Stimulated activated naive CD8-positive, alpha-beta T cell treated with anti-CD3 and anti-CD28 coated beads, Interleukin-15, Interleukin-2, amounts not matched to agents 100 ng/mL and 50 ng/mL, for 24 hours (primary cell): Measurements from ENCODE around the gene PLXNA2.

Experiments used
- H3K27ac Mint-ChIP-seq: one replicate; pipeline ENCODE4 v1.8.0; 2021; ENCODE audit warnings: mild to moderate bottlenecking, mixed read lengths
- H3K27me3 Mint-ChIP-seq: one replicate; pipeline ENCODE4 v1.8.0; 2021; ENCODE audit warnings: mixed read lengths
- H3K36me3 Mint-ChIP-seq: one replicate; pipeline ENCODE4 v1.8.0; 2021; ENCODE audit warnings: low read depth, mixed read lengths
- H3K4me1 Mint-ChIP-seq: one replicate; pipeline ENCODE4 v1.8.0; 2021; ENCODE audit warnings: low read depth, mixed read lengths
- H3K4me3 Mint-ChIP-seq: one replicate; pipeline ENCODE4 v1.8.0; 2021; ENCODE audit warnings: mild to moderate bottlenecking, mixed read lengths
- H3K9me3 Mint-ChIP-seq: one replicate; pipeline ENCODE4 v1.8.0; 2021; ENCODE audit warnings: mixed read lengths

Gene PLXNA2

DNA sequence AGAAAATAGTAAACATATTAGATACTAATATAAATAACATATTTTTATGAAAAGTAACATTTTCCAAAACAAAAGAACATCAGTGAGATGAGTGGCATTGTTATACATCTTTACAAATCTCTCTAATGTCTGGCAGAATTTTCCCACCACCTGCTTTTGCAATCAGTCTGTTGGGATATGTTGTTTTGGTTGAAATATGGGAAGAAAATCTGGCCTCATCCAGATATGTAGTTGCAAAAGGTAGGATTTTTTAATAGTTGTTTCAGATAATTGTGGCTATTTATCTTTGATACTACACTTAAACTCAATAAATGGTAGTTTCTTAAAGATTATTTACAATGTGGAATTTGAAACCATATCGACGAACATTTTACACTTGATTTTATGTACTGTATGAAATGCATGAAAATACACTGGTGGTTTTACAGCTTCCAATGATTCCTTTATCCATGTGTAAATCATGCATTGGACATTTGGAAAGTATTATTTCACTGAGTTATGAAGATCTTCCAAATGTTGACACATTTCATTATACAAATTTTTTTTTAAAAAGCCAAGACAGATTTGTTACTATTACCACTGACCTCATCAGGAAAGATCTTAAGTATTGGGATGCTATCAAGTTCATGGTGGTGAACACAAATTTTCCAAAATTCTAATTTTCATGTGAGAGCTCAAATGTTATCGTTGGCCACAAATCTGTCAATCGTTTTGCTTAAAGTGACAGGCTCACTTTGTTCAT lies 259.2 kb downstream of the PLXNA2 start:
- Mint-ChIP-seq H3K9me3 (no peaks in the 10 kb centered on the region), H3K36me3 (no peaks in the 10 kb centered on the region), H3K27ac (no peak overlapping the region), H3K4me1 (no peaks in the 10 kb centered on the region), H3K27me3 (peaks cover 24% of the 10 kb centered on the region), H3K4me3 (no peak overlapping the region)

GRCh38 chr1:207983044-207983635 lies 261.0 kb downstream of the PLXNA2 start:
- H3K4me1 Mint-ChIP-seq: no peaks in the 10 kb centered on the region
- H3K9me3 Mint-ChIP-seq: no peaks in the 10 kb centered on the region
- no peak overlapping the region for H3K4me3 Mint-ChIP-seq
- peaks cover 24% of the 10 kb centered on the region for H3K27me3 Mint-ChIP-seq
- no peaks in the 10 kb centered on the region for H3K36me3 Mint-ChIP-seq
- H3K27ac Mint-ChIP-seq: no peak overlapping the region

DNA sequence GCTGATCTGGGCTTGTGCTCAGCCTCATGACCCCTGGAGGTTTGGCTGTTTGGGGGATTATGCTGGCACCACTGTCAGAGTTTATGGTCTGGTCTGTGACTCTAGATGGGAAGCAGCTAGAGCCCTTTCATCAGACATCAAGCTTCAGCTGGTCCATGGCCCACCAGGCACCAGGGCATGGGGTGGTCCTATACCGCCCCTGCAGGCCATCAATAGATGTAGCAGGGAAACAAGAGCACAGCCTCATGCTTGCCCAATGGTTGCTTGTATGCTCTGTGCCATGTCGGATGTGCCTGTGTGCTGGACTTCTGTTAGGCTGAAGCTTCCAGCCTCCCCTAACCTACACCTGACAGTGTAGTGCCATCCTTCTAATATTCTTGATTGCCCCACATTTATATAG lies 262.2 kb downstream of the PLXNA2 start:
- Mint-ChIP-seq H3K4me3 (no peak overlapping the region), H3K36me3 (no peaks in the 10 kb centered on the region), H3K27me3 (peaks cover 20% of the 10 kb centered on the region), H3K27ac (no peak overlapping the region), H3K4me1 (no peaks in the 10 kb centered on the region), H3K9me3 (no peaks in the 10 kb centered on the region)

- Mint-ChIP-seq H3K27me3 (peaks cover 26% of the 10 kb centered on the region), H3K9me3 (no peaks in the 10 kb centered on the region)
Observed at GRCh38 chr1:207978441-207978840, 265.7 kb downstream of the PLXNA2 start.

DNA sequence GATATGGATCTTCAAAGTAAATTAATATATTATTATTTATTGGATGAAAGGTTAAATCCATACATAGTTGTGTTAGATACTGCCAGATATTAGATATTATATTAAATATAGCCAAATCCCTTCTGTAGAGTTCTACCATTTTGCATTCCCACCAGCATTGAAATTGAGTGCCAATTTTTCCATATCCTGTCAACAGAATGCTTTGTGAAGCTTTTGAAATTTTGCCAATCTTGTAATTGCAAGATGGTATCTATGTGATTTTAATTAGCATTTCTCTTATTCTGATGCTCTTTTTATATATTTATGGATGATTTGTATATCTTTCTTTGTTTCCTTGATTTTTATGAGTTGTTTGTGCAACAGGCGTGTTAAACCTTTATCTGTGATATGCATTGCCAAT lies 266.3 kb downstream of the PLXNA2 start:
- H3K4me1 Mint-ChIP-seq: no peaks in the 10 kb centered on the region
- no peaks in the 10 kb centered on the region for H3K36me3 Mint-ChIP-seq
- H3K9me3 Mint-ChIP-seq: no peaks in the 10 kb centered on the region
- no peak overlapping the region for H3K4me3 Mint-ChIP-seq
- peaks cover 30% of the 10 kb centered on the region for H3K27me3 Mint-ChIP-seq
- H3K27ac Mint-ChIP-seq: no peak overlapping the region

More at GRCh38 chr1:207978441-207978840, 265.7 kb downstream of the PLXNA2 start:
- Mint-ChIP-seq H3K4me1 (no peaks in the 10 kb centered on the region), H3K4me3 (no peak overlapping the region), H3K36me3 (no peaks in the 10 kb centered on the region), H3K27ac (no peak overlapping the region)

GRCh38 chr1:207973898-207974568 lies 270.2 kb downstream of the PLXNA2 start:
- H3K36me3 Mint-ChIP-seq: no peaks in the 10 kb centered on the region
- no peaks in the 10 kb centered on the region for H3K9me3 Mint-ChIP-seq
- H3K27ac Mint-ChIP-seq: no peak overlapping the region
- H3K27me3 Mint-ChIP-seq: peaks cover 21% of the 10 kb centered on the region
- no peak overlapping the region for H3K4me3 Mint-ChIP-seq
- H3K4me1 Mint-ChIP-seq: no peaks in the 10 kb centered on the region

- no peak overlapping the region for H3K27ac Mint-ChIP-seq
Observed at GRCh38 chr1:207972337-207972736, 271.8 kb downstream of the PLXNA2 start.

More at GRCh38 chr1:207972337-207972736, 271.8 kb downstream of the PLXNA2 start:
- no peak overlapping the region for H3K4me3 Mint-ChIP-seq
- H3K4me1 Mint-ChIP-seq: no peaks in the 10 kb centered on the region
- H3K27me3 Mint-ChIP-seq: peaks cover 21% of the 10 kb centered on the region
- H3K9me3 Mint-ChIP-seq: no peaks in the 10 kb centered on the region
- no peaks in the 10 kb centered on the region for H3K36me3 Mint-ChIP-seq
